SIG-M5 (cell line): ENCODE measurements around the gene DLGAP4.

Source experiments
- DNase-seq: peaks from one replicate; lab custom pipeline; 2025; lab: John Stamatoyannopoulos, UW

DLGAP4 gene

GRCh38 chr20:36352843-36353553 is 46.9 kb downstream of the DLGAP4 start:
- DNase-seq = no peak

DNA sequence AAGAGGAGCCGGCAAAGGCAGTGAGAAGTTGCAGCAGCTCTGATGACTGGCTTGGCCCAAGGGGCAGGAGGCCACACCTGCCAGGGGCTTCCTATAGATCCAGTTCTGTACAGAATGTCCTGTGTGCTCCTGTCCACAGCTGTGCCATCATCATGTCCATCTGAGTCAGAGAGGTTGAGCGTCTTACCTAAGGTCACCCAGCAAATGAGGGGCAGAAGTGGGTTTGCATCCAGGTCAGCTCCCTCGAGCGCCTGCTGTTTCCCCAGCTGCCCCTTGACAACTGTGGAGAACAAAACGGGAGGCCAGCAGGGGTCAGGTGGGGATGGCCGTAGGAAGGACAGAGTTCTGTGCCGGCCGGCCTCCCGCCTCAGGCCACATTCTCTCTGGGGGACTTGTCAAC is 47.6 kb downstream of the DLGAP4 start:
- no peak for DNase-seq

DNA sequence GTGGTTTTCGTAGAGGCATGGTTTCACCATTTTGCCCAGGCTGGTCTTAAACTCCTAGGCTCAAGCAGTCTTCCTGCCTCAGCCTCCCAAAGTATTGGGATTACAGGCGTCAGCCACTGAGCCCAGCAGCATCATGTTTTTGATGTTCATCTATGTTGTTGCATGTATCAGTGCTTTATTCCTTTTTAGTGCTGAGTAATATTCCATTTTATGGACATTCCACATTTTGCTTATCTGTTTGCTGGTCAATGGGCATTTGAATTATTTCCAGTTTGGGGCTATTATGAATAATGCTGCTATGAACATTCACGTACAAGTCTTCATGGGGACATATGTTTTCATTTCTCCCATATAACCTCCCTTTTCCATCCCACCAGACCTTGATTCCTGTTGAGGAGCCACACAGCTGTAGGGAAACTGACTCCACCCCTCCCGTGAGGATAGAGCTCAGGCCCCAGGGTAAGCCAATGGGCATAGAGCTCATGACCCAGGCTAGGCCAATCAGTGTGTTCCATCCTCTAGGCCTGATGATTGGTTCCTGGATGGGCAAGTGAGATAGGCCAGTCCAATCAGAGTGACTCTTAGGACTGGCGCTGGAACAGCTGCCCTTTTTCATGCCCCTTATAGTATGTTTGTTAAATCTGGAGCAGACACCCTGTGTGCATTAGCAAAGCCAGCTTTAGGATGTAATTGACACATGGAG is 49.5 kb downstream of the DLGAP4 start:
- no peak for DNase-seq

DNA sequence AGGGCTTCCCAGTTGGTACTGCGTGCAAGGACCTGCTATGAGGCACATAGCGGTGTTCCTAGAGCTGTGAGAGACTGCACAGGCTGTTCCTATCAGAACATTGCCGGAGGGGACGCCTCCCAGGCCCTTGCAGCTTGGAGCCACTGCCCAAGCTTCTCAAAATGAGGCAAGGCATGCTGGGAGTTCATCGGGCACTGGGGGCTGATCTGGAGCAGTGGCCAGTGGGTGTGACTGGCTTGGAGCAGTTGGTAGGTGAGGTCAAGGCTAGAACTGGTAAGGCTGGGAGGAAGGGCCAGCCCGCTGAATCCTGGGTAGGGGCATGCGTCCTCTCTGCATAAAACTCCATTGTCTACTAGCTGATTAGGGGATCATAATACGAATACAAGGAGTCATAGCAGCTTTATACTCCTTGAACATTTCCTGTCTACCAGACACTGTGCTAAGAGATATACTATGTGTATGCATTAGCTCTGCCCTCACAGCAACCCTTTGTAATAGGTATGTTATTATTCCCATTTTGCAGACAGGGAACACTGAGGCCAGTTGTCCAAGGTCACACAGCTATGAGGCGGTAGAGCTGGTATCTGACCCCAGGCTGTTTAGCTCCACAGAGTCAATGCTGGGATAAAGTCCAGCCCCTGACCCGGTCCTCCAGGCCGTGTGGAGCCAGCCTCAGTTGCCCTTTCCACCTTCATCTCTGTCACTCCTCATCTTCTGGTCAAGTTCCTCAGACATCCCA is 53.7 kb downstream of the DLGAP4 start:
- DNase-seq = no peak

DNA sequence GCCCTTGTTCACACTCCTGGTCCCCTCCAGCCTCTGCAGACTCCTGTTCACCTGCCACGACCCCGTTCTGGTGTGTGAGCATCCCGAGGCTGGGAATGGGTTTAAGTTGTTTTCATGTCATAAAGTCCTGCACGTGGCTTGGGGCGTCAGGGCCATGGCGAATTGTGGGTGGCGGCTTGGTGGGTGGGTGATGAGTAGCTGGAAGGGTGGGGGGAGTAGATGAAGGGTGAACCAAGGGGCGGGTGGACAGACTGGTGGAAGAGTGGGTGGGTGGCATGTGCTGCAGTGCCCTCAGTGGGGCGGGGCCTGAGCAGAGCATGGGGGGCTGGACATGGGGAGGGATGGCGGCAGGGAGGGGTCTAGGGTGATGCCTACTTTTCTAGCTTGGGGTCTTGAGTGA is 54.3 kb downstream of the DLGAP4 start:
- DNase-seq = no peak

DNA sequence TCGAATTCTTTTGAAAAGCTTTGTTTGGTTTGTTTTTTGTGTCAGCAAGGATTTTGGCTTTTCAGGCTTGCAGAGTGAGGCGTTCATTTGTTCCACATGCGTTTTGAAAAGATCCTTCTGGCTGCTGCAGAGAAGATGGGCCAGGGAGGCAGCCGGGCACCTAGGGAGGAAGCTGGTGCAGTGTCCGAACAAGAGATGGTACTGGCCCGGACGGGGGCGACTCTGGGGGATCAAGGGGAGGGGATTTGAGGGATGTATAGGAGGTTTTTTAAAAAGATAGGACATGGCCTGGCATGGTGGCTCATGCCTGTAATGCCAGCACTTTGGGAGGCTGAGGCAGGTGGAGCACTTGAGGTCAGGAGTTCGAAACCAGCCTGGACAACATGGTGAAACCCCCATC is 55.3 kb downstream of the DLGAP4 start:
- no peak for DNase-seq

DNA sequence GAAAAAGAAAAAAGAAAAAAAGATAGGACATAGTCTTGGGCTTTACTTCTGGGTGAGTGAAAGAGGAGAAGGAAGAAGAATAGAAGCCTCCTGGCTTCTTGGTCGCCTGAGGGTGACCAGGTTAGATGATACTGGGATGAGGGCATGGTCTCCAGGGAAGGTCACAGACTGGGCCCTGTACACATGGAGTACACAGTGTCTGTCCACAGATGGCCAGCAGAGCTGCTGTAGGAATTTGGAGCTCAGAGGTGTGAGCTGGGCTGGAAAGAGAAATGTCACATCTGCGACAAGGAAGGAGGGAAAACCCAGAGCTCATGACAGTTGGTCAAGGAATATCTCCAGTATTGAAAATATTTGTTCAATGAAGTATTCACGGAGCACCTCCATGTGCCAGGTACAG is 56.1 kb downstream of the DLGAP4 start:
- no peak for DNase-seq

DNA sequence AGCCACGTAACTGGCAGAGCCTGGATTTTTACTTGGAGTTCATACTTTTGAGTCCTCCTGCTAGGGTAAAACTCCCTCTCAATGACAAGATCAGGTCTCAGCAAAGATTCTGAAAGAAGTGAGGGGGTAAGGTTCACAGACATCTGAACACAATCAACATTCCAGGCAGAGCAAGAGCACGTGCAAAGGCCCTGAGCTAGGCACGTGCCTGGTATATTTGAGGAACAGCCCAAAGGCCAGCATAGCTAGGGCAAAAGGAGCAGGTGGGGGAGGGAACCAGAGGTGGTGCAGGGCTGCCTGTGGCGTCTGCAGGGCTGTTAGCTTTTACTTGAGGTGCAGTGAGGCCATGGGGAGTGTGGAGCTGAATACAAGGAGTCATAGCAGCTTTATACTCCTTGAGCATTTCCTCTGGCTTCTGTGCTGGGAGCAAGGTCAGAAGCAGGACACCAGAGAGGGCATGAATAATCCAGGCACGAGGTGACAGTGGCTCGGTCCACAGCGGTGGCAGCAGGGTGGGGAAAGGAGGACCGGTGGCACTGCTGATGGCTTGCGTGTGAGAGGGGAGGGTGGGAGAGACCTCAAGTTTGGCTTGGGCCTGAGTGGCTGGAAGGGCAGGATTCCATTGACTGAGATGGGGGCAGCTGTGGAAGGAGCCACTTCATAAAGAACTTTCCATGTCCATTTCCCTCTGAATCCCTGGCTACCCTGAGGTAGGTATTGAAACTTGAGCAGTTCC is 57.0 kb downstream of the DLGAP4 start:
- DNase-seq = no peak

GRCh38 chr20:36364506-36364905 is 58.4 kb downstream of the DLGAP4 start:
- no peak for DNase-seq

DNA sequence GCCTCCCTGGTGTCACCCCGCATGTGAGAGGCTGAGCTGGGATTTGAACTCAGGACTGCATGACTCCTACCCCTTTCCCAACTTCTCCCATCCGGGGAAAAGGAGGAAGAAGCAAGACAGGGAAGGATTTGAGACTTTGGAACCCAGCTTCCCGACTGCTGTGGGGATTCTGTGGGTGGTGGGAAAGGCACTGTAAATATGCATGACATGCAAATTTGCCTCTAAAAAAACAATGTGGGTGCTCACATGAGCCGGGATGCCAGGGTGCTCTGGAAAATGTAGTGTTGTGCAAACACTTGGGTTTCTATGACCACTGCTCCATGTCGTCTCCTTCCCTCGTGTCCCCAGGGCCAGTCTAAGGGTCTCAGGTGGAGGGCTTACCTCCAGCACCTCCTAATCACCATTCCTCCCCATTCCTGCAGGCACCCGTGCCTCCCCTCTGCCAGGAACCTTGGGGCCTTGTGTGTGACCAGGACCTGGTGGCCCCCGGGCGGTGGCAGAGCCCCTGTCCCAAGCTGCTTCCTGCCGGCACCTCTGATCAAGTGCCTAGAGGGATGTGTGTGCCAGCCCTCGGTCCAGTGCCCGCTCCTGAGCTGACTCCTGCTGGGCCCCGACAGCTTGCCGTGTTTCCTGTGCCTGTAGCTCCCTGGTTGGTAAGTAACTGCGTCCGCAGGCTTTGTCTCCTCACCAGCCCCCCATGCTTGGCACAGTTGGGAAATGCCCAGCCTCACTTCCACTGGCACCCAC is 60.7 kb downstream of the DLGAP4 start:
- no peak for DNase-seq

DNA sequence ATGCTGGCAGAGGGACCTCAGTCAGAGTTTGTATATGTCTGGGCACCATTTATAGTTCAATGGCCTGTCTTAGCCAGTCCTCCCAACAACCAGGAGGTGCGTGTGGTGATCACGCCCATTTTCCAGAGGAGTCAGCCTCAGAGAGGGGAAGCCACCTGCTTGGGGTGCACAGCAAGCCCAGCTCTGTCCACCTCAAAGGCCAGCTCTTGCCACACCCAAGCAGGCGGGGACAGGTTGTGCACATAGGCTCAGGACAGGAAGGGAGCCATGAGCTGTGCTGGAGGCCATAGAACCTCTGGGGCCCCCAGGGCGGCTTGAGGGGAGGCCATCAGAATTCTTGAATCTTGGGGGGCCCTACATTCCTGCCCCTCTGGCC is 61.2 kb downstream of the DLGAP4 start:
- no peak for DNase-seq

DNA sequence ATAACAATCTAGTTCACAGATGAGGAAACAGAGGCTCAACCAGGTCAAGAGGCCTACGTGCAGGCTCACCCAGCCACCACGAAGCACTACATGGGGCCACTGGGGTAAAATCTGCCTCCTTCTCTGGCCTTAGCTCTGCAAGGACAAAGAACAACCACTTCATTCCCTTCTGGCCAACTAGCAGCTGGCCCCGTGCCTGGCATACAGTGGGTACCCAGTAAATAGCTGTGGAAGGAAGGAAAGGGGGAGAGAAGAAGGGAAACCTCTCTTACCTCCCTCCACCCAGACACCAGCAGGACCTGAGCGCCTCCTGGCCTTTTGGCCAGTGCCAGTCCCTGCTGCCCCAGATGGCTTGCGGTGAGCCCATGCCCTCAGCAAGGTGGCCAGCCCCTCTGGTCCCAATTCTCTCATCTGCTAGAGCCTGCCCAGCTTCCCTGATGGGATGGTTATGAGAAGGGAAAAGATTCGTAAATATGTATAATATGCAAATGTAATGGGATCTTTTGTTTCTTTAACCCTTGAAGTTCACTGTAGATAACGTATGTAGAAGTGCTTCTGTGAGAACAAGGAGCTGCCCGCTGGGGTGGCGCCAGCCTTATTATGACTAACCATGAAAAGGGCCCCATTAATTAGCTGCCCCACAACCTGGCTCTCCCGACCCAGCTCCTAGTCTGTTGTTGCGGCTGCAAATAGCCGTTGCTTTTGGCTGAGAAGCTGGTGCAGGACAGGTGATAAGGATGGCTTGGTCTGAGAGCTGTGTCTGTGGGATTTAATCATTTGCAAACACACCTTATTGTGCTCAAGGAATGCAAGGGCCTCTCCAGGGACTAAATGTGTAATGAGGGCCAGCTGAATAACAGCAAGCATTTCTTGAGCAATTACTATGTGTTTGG is 62.0 kb downstream of the DLGAP4 start:
- no peak for DNase-seq

- no peak for DNase-seq
These were observed 62.7 kb downstream of the DLGAP4 start for GRCh38 chr20:36368869-36369268.

DNA sequence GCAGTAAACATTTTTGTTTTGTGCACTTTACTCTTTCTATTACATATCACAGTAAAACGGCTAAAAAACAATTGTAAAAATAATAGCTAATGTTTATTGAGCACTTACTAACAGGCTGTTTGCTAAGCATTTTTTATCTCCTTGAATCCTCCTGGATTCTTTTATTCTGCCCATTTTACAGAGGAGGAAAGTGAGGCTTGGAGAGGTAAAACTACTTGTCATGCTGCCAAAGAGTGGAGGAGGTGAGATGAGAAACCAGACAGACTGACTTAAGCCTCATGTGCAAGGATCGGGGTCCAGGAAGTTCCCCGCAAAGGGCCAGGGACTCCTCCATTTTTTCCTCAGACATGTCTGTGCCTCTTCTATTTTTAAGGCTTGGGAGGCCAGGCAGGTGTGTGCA is 63.6 kb downstream of the DLGAP4 start:
- DNase-seq = no peak

DNA sequence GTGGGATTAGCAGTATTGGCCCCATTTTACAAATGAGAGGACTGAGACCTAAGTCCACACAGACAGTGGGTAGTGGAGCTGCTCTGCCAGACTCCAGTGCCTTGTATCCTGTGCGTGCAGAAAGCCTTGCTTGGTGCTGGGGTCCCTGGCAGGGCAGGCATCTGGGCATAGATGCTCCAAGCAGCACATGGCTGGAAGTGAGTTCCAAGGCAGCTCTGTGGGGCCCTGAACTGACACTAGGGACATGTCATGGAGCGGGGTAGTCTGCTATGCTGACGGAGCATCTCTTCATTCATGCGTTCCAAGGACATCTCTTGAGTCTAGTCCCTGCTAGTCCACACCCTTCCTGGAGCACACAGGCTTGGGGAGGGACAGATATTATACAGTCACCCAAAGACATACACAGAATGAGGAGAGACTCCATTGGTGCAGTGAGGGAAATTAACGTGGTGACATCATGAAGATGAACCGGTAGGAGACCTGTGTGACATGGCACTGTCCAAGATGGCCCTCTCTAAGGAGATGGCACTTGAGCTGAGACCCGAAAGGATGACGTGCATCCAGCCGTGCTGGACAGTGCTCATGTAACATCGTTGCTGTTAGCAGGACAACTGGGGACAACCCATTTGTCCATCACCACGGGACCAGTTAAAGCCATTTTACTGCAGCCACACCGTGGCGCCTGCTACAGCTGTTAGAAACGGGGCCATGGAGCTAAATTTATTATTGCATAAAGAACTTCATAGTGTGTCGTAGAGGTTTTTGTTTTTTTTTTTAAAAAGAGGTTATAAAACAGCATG is 65.1 kb downstream of the DLGAP4 start:
- no peak for DNase-seq

DNA sequence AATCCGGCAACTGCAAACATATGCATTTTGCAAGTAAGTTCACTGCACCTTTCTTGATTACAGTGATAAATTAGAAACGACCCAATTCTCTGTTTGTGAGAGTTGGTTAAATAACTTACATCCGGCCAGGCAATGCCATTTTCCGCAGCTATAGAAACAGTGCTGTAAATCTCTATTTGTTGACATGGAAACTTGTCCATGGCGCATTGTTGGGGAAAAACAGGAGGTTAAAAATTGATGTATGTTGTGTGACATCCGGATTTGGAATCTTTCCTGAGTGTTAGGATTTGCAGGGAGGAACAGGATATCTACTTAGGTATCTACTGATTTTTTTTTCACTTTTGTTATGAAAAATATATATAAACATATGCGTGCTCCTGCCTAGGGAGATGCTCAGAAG is 66.5 kb downstream of the DLGAP4 start:
- no peak for DNase-seq

GRCh38 chr20:36373089-36373488 is 67.0 kb downstream of the DLGAP4 start:
- DNase-seq = no peak

GRCh38 chr20:36374995-36375394 is 68.9 kb downstream of the DLGAP4 start:
- DNase-seq = no peak

DNA sequence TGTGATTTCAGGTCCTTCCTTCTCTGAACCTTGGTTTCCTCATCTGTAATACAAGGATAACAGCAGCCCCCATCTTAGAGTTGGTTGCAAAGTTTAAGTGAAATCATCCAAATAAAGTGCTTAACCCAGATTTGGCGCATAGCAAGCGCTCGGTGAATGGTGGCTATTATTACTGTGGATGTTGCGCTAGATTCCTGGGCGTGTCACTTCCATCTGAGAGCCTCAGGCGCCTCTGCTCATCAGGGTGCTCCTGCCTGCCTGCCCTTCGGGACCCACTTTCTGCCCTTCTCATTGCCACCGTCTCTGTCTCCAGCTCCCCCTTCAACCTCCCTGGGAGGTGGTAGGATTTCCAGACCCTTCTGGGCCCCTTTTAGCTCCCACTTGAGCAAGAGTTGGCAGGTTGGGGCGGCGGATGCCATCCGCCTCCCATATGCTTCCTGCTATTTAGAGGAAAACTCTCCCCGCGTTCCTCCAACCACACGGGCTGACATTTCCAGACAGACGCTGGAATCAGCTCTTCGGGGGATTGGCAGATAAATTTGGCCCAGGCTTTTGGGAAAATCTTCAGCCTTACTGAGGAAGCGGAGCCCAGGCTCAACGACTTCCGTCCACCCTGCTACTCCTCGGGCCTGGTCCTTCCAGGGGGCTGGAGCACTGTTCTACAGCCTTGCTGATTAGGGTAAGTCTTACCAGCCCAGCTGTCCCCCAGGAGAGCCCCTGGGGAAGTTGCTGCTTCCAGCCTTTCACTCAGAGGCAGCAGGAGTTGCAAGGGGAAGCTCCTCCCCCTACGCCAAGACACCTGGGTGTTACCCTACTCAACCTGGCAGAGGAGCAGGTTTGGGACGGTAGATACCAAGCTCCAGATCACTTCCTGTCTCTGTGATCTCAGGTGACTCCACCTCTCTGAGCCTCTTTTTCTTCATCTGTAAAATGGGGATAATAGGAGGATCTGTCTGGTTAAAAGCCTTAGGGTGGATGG is 71.5 kb downstream of the DLGAP4 start:
- no peak for DNase-seq
